SK-N-SH treated with all-trans-retinoic acid at 6 μM for 48 hours (cell line): ENCODE results near the gene SGIP1.

Source experiments
- CREB5 ChIP-seq: fragments of 250-450 bp; sonication (Bioruptor Pico); IDR thresholded peaks from 2 replicates; pipeline ENCODE4 v1.5.1; 2020; ENCODE audit warnings: low read depth, mild to moderate bottlenecking, moderate library complexity
- CSRNP3 ChIP-seq: fragments of 250-450 bp; sonication (Bioruptor Pico); IDR thresholded peaks from 2 replicates; pipeline ENCODE4 v1.5.1; 2021; ENCODE audit warnings: mild to moderate bottlenecking, moderate library complexity
- PATZ1 ChIP-seq: fragments of 250-450 bp; sonication (Bioruptor Pico); IDR thresholded peaks from 2 replicates; pipeline ENCODE4 v1.8.0; 2020; ENCODE audit warnings: mild to moderate bottlenecking, moderate library complexity, borderline replicate concordance
- RARB ChIP-seq: fragments of 250-450 bp; sonication (Bioruptor Pico); IDR thresholded peaks from 2 replicates; pipeline ENCODE4 v1.8.0; 2021; ENCODE audit warnings: mild to moderate bottlenecking, moderate library complexity

- TF ChIP-seq PATZ1 (CRISPR knock-in tag): no peak
- TF ChIP-seq CREB5 (CRISPR knock-in tag): no peak
- no peak for TF ChIP-seq RARB (CRISPR knock-in tag)
- no peak for TF ChIP-seq CSRNP3 (CRISPR knock-in tag)
Observed at GRCh38 chr1:66537718-66538117, 3.8 kb downstream of the SGIP1 start.
